DMS 273 (cell line): ENCODE results near the gene FABP7.

ENCODE experiments used
- DNase-seq: peaks from one replicate; lab custom pipeline; 2025; ENCODE audit not compliant: unreplicated experiment; lab: John Stamatoyannopoulos, UW

Gene FABP7

GRCh38 chr6:122792766-122793165, 13.2 kb downstream of the FABP7 start:
- DNase-seq, result no peak

DNA sequence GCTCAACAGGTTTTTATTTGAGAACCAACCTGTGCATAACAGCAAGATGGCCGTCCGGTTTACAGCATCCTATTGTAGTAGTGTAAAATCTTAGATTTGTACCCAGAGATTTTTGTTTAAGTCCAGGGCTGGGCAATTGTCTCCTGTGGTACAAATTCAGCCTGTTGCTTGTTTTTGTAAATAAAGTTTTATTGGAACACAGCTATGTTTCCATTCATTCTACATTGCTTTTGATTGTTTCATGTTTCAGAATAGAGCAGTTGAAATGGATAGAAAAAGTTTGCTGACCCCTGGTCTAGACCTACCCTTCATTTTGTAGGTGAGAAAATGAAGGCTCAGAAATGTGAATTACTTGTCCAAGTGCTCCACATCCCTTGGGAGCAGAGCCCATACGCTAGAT, 18.0 kb downstream of the FABP7 start:
- no peak for DNase-seq

DNA sequence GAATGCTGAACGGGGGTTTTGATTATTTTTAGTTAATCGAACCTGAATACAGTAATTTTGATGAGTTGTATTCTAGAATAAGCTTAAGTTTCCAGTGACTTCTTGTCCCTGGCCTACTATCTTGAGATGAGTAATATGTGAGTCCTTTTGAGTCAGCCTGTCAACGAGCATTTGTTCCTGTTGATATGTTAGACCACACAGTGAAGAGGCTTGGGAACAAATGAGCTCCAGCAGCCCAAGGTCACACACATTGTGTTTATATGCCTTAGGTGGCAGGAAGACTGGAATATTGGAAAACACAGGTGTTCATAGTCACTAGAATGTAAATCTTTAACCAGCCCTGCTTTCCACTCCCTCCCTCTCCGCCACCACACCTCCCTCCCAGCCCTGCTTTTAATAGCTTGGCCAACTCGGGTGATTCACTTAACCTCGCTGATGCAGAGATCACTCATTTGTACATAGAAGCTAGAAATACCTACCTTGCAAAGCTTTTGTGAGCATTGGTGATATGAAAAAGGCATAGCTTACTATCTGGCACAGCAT, 18.7 kb downstream of the FABP7 start:
- DNase-seq, result no peak

GRCh38 chr6:122799140-122799745, 19.7 kb downstream of the FABP7 start:
- no peak for DNase-seq

DNA sequence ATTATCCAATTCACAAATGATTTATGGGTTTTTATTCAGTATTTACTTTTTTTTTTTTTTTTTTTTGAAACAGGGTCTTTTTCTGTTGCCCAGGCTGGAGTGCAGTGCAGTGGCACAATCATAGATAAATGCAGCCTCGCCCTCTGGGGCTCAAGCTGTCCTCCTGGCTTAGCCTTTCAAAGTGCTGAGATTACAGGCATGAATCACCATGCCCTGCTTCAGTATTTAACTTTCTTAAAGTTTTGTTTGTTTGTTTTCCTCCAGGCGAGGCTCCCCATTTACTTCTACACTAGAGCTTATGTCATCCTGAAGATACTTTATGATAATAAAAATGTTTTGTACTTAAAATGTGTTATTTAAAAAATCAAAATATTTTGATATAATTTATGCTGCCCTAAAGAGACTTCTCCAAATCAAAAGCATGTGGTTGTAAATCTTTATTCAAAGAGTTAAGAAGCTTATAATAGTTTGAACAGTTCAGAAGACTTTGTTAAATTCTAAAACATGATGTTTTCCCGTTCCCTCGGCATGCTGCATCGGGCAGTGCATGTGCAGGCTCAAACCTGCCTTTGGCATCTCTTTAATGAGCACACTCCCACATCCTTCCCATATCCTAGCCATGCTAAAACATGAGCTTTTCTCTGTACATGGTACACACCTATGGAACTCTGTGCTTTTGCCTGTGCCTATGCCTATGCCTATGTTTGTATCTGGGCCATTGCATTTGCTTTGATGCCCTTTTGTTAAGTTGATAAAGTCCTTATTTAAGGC, 20.6 kb downstream of the FABP7 start:
- DNase-seq, result no peak

DNA sequence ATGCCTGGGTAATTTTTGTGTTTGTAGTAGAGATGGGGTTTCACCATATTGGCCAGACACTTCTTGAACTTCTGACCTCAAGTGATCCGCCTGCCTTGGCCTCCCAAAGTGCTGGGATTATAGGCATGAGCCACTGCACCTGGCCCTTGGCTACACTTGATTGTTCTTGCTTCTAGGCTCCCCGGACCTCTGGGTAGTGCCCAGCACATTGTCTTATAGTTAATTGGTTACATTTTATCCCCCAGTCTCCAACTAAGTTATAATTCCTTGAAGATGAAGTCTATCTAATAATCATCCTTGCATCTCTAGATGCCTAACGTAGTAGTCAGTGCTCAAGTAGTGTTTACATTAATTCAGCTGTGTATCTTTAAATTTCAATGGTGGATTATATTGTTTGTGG, 21.4 kb downstream of the FABP7 start:
- DNase-seq, result no peak

DNA sequence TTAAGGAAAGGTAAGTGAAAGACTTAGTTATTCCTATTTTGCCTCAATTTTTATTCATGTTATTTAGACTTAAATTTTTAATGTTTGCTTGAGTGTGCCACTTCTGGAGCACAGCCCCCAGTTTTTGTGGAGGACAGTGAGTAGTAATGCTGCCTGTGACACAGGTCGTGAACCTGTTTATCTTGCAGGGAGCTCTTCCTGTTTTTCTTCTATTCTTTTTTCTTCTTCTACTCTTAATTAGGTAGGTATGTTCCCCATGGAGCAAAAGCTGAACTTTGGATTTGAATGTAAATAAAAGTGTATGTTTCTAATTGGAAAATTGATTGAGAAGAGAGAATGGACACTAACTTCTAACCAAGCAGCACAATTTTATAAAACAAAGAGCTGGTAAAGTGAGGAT, 21.9 kb downstream of the FABP7 start:
- DNase-seq, result no peak

GRCh38 chr6:122803171-122803661, 23.7 kb downstream of the FABP7 start:
- DNase-seq, result no peak

DNA sequence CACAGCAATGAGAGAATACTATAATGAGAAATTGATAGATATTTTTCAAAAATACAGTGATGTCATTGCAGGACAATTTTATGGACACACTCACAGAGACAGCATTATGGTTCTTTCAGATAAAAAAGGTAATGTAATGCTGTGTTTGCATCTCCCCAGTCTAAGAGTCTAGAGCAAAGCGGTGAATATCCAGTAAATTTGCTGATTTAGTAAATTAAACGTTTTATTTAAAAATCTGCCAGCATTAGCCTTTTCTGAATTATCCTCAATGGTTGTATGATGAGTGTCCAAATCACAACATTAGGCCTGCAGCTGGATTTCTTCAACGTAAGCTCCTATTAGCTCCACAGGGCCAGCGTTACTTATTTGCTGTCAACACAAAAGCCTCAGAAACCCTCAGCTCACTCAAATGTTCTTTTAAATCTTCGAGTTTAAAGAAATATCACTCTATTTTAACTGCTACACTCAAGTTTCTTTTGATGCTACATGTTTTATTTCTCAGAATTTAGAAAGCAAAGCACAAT, 25.5 kb downstream of the FABP7 start:
- DNase-seq, result no peak

DNA sequence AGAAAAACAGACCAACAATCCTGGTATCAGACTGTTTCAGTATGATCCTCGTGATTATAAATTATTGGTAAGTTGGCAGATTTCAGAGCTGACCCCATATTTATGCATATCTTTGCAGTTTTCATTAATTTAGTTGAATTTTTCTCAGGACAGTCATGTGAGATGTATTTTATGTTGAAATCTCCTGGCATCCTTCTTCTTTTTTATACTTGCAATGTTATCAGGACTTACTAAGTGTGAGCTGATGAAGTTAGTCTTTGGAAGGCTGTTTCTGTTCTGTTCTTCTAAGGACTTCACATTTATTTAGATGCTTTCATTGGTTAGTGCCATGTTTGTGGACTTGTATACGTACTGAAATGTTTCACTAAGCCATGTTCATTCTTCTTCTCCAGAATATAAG, 26.8 kb downstream of the FABP7 start:
- DNase-seq, result no peak

GRCh38 chr6:122808121-122808885, 28.8 kb downstream of the FABP7 start:
- no peak for DNase-seq

DNA sequence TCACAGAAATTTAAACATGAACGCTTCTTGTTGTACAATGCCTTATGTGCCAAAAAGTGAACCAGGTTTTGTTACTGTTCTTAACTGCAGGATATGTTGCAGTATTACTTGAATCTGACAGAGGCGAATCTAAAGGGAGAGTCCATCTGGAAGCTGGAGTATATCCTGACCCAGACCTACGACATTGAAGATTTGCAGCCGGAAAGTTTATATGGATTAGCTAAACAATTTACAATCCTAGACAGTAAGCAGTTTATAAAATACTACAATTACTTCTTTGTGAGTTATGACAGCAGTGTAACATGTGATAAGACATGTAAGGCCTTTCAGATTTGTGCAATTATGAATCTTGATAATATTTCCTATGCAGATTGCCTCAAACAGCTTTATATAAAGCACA, 29.5 kb downstream of the FABP7 start:
- no peak for DNase-seq

GRCh38 chr6:122809691-122810090, 30.2 kb downstream of the FABP7 start:
- DNase-seq, result no peak

DNA sequence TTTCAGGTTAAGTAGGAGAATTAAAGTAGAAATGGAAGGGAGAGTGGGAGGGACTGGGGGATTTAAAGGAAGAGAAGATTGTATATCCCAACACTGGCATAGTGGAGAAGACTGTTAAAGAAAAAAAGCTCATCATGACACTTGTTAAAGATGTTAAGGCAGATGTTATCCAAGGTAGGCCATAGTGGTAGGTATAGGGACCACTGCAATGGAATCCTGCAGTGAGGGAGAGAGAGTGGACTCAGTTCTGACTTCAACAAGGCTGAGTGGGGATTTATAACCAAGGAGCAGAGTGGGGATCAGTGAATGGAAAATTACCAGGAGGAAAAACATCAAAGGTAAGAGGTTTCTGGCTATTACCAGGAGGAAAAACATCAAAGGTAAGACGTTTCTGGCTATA, 30.7 kb downstream of the FABP7 start:
- DNase-seq, result no peak

DNA sequence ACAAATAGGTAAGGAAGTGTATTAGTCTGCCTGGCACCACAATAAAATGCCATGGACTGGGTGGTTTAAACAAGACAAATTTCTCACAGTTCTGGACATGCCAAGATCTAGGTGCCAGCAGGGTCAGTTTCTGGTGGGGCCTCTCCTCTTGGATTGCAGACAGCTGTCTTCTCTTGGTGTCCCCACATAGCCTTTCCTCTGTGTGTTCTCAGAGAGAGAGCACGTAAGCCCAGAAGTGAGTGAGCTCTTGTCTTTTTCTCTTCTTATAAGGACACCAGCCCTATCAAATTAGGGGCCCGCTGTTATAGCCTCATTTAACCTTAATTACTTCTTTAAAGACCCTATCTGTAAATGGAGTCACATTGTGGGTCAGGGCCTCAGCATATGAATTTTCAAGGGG, 37.8 kb downstream of the FABP7 start:
- DNase-seq, result no peak

GRCh38 chr6:122817766-122818165, 38.2 kb downstream of the FABP7 start:
- no peak for DNase-seq

DNA sequence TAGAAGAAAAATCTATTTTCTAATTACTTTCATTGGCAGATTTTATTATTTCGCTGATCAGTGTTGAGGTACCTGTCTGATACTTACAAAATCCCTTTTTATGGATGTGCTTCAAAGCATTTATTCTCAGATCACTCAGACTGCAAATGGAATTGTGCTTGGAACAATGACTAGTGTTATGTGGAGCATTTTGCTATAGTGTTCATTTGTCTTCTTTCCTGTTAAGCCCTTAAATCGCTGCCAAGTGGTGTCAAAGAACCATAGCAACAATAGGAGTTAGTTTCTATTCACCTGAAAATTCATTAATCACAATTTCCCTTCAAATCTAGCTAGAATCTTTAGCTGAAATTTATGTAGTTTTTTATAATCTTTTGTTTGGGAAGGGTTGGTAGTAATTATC, 39.4 kb downstream of the FABP7 start:
- no peak for DNase-seq

DNA sequence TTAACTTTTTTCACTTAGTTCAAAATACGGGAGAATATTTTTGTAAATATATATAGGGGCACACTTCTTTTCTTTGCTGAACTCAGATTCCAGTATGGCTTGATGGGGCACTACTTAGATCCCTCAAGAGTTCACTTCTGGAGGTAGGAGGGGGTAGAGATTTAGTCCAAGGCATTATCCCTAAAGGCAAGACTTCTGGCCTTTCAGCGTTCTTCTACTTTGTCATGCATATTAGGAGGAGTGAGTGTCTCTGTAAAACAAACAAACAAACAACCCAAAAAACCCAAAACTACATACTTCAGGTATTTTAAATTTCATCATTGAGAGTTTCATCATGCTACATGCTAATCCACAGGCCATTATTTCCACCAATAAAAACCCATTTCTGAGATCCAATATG, 41.6 kb downstream of the FABP7 start:
- DNase-seq, result no peak

DNA sequence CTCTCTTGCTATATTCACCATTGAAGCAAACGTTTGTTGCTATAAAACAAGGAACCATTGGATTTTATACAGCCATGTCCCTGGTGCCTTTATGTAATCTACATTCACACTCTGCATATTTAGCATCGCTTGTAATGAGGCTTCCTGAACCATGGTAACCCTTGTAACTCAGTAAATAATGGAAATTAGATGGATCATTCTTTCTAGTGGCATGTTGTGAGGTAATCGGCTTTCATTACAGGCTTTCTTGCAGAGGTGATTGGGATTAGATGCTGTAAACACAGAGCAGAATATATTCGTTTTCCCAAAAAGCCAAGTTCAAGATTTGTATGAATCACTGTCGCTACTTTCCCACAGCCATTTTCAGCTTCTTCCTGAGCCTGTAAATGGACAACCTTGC, 45.6 kb downstream of the FABP7 start:
- no peak for DNase-seq

GRCh38 chr6:122829456-122829855, 49.9 kb downstream of the FABP7 start:
- DNase-seq, result no peak

DNA sequence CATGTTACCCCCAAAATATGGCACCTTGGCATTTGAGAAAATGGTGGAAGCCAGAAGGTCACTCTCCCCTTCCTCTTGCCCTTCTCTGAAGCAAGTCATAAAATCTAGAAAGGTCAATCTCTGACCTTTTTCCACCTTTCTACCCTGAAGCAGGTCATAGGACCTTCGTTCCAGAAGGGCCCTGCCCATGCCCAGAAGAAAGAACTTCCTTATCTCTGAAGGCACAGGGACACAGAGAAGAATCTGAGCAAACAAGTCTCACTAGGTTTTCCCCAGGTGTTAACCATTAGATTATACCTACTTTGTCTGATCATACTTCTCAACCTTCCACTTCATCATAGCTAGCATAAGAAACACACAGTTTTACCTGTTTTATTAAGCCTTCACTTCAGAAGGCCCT, 52.0 kb downstream of the FABP7 start:
- DNase-seq, result no peak

DNA sequence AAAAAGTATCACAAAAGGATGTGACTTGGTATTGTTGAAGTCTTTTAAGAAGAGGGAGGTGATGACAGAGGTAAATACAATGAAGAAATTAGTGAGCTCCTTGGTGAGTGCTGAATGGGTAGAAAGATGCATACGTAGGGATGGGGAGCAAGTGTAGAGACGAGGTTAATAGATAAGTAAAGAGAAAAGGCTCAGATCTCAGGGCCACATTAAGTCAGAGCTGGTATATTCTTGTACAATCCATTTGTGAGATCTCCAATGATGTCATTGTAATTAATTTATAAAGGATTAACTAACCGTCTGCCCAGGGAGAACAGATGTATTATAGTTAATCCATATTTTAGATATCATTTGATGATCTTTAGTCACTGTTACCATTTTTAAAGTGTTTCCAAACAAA, 52.9 kb downstream of the FABP7 start:
- DNase-seq, result no peak
